Muscle of leg (tissue), 11 donors: Measurements from ENCODE around the gene SETX. TPM values are rescaled to one million over a fixed set of nuclear protein-coding genes. Genes with fewer than 3 reads are reported as not detected.

Experiments
- DNase-seq: peaks from one replicate; pipeline ENCODE4 v3.0.0; 2013
- H3K27ac ChIP-seq: one replicate; pipeline ENCODE4 v1.5.1; 2013; ENCODE audit warnings: mild to moderate bottlenecking, low read length, control low read depth
- H3K27me3 ChIP-seq: one replicate; pipeline ENCODE4 v1.6.1; 2013; ENCODE audit warnings: low read length; ENCODE audit not compliant: control insufficient read depth, insufficient read depth
- H3K36me3 ChIP-seq: one replicate; pipeline ENCODE4 v1.6.1; 2013; ENCODE audit warnings: low read length; ENCODE audit not compliant: control insufficient read depth, insufficient read depth
- H3K4me1 ChIP-seq: one replicate; pipeline ENCODE4 v1.6.1; 2013; ENCODE audit warnings: low read length; ENCODE audit not compliant: control insufficient read depth, insufficient read depth
- H3K4me3 ChIP-seq: one replicate; pipeline ENCODE4 v1.5.1; 2013; ENCODE audit warnings: low read length, control low read depth
- H3K9me3 ChIP-seq: replicated peaks from 2 replicates; pipeline ENCODE4 v1.6.1; 2013; ENCODE audit warnings: low read depth, low read length; ENCODE audit not compliant: control insufficient read depth
- WGBS: methylation state at CpG from one replicate; pipeline ENCODE4 v1.1.5; 2013; ENCODE audit warnings: missing lambda C conversion rate; ENCODE audit not compliant: insufficient coverage; 5-methylcytosine and 5-hydroxymethylcytosine counted together
- polyA plus RNA-seq, 8 donors: library from polyadenylated mRNA; unstranded; fragments of 120-200 nt; gene quantifications; one replicate each; pipeline versions ENCODE4 v1.2.1 to v1.2.3, GENCODE V29; 2013; ENCODE audit warnings: inconsistent platforms in 1 of 8, low replicate concordance in 1 of 8; ENCODE audit not compliant: insufficient read length in 8 of 8, insufficient read depth in 1 of 8
- total RNA-seq: library from RNA; stranded (reverse); fragments of 120-200 nt; gene quantifications from one replicate; pipeline ENCODE4 v1.2.4, GENCODE V29; 2013

SETX gene
- total and polyA plus RNA-seq, 9 donors = 24.4 to 37.5 (median 29.7) TPM

DNA sequence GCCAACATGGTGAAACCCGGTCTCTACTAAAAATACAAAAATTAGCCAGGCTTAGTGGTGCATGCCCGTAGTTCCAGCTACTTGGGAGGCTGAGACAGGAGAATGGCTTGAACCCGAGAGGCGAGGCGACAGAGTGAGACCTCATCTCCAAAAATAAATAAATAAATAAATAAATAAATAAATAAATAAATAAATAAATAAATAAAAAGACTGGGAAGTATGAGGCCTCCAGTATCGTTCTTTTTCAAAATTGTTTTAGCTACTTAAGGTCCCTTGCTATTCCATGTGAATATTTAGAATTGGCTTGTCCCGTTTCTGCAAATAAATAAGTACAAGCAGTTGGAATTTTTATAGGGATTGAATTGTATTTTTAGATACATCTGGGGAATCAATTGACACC, 3.0 kb upstream of the SETX start:
- Histone ChIP-seq H3K27me3 (no peaks in the 10 kb centered on the region), H3K4me3 (no peak overlapping the region), H3K4me1 (peaks cover 17% of the 10 kb centered on the region), H3K36me3 (peaks cover 11% of the 10 kb centered on the region), H3K27ac (no peak overlapping the region), H3K9me3 (no peaks in the 10 kb centered on the region)
- WGBS = no CpG with 5 or more reads among the region's 7 CpGs
- DNase-seq = no peak

DNA sequence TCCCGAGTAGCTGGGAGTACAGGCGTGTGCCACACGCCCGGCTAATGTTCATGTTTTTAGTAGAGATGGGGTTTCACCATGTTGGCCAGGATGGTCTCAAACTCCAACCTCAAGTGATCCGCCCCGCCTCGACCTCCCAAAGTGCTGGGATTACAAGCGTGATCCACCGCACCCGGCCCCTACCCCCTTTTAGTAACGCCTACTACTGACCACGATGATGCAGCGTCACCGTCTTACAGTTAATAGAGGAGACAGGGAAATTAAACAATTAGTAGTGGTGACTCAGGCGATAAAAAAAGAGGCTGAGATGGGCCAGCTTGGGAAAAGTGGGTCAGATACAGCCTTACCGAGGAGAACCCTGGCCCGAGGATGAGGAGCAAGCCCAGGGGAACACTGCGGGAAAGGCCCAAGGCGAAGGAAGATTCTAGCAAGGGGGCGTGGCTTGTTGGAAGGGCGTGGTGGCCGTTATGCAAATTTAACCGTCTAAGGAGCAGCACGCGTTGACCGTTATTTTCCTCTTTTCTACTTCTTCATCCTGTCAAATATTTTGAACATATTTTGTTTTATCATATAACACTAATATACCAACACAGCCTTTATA, 1.6 kb upstream of the SETX start:
- 97% methylated on average over 14 of the region's 26 CpGs for WGBS
- H3K27ac ChIP-seq = no peak overlapping the region
- H3K27me3 ChIP-seq = no peaks in the 10 kb centered on the region
- no peak overlapping the region for H3K4me3 ChIP-seq
- H3K9me3 ChIP-seq = no peaks in the 10 kb centered on the region
- peaks cover 24% of the 10 kb centered on the region for H3K36me3 ChIP-seq
- H3K4me1 ChIP-seq = peaks cover 19% of the 10 kb centered on the region
- DNase-seq = no peak

- H3K27ac ChIP-seq = no peak overlapping the region
- DNase-seq = no peak
- H3K27me3 ChIP-seq = no peaks in the 10 kb centered on the region
- no peaks in the 10 kb centered on the region for H3K9me3 ChIP-seq
- H3K4me3 ChIP-seq = no peak overlapping the region
- 86% methylated on average over 1 of the region's 3 CpGs for WGBS
- H3K36me3 ChIP-seq = peaks cover 50% of the 10 kb centered on the region
- peaks cover 19% of the 10 kb centered on the region for H3K4me1 ChIP-seq
These were observed 3.3 kb downstream of the SETX start for GRCh38 chr9:132351404-132352045.

DNA sequence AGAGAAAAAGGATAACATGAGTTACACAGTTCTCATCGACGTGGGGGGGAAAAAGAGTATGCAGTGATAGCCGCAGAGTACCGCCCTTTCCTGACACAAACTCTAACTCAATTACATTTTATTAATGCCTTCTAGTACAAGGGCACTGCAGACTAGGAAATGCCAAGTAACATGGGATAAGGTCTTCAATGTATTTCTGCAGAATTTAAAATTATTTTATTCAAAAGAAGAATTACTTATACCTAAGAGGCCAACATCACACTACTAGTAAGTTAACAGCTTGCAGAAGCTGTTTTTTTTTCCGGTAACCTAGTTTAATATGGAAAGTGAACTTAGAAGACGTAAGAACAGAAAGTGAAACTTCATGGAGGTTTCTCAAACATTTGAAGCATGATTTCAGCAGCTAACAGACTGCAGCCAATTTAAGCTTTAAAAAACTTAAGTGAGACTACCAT, 3.9 kb downstream of the SETX start:
- H3K4me3 ChIP-seq = no peak overlapping the region
- H3K27ac ChIP-seq = no peak overlapping the region
- no peak for DNase-seq
- no peaks in the 10 kb centered on the region for H3K9me3 ChIP-seq
- WGBS = no CpG with 5 or more reads among the region's 6 CpGs
- H3K36me3 ChIP-seq = peaks cover 52% of the 10 kb centered on the region
- no peaks in the 10 kb centered on the region for H3K27me3 ChIP-seq
- H3K4me1 ChIP-seq = peaks cover 19% of the 10 kb centered on the region

GRCh38 chr9:132348676-132349075, 6.1 kb downstream of the SETX start:
- Histone ChIP-seq H3K27ac (no peak overlapping the region), H3K27me3 (no peaks in the 10 kb centered on the region), H3K4me1 (peaks cover 10% of the 10 kb centered on the region), H3K4me3 (no peak overlapping the region), H3K9me3 (no peaks in the 10 kb centered on the region), H3K36me3 (peaks cover 71% of the 10 kb centered on the region)
- DNase-seq = peak; percentile 16
- WGBS = 80% methylated on average over 1 of the region's 5 CpGs

DNA sequence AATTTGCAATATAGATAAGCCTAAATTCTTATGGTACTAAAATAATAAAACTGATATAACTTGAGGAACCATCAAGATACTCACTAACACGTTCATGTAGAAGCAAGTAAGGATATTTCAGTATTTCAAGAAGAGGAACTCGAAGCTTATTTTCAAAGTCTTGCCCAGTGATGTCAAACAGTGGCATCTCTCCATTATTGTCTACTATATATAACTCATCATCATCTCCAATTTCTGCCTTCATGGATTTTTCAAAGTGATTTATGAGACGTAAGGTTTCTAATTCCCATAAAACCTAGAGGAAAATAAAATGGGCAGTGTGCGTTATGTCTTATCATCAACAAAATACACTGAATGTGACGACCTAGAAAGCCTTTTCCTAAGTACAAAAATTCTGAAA, 8.6 kb downstream of the SETX start:
- no peaks in the 10 kb centered on the region for H3K9me3 ChIP-seq
- no peaks in the 10 kb centered on the region for H3K4me1 ChIP-seq
- H3K36me3 ChIP-seq = peaks cover 63% of the 10 kb centered on the region
- WGBS = no CpG with 5 or more reads among the region's 5 CpGs
- no peak overlapping the region for H3K4me3 ChIP-seq
- no peak overlapping the region for H3K27ac ChIP-seq
- no peaks in the 10 kb centered on the region for H3K27me3 ChIP-seq
- no peak for DNase-seq

- Histone ChIP-seq H3K27me3 (no peaks in the 10 kb centered on the region), H3K36me3 (peaks cover 61% of the 10 kb centered on the region), H3K9me3 (no peaks in the 10 kb centered on the region), H3K4me3 (no peak overlapping the region), H3K4me1 (no peaks in the 10 kb centered on the region), H3K27ac (no peak overlapping the region)
- no peak for DNase-seq
- WGBS = 86% methylated on average over 4 of the region's 9 CpGs
These were observed 13.5 kb downstream of the SETX start for GRCh38 chr9:132341177-132341840.

GRCh38 chr9:132334364-132334763, 20.4 kb downstream of the SETX start:
- peaks cover 58% of the 10 kb centered on the region for H3K36me3 ChIP-seq
- WGBS = no CpG with 5 or more reads among the region's 3 CpGs
- no peaks in the 10 kb centered on the region for H3K27me3 ChIP-seq
- H3K27ac ChIP-seq = no peak overlapping the region
- H3K4me3 ChIP-seq = no peak overlapping the region
- no peaks in the 10 kb centered on the region for H3K9me3 ChIP-seq
- H3K4me1 ChIP-seq = no peaks in the 10 kb centered on the region
- no peak for DNase-seq

DNA sequence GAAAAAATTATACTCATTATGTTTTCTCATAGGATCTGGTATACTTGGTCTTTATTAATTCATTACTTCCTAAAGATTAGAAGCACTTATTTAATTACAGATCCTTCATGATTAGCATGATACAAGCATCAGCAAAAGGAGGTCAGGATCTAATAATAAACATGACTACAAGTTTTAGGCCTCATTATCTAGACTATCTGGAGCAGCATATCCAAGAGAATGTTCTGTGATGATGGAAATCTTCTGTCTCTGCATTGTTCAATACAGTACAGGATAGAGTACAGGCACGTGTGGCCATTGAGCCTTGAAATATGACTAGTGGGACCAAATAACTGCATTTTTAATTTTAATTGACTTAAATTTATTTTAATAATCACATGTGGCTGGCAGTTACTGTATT, 21.2 kb downstream of the SETX start:
- DNase-seq = no peak
- peaks cover 52% of the 10 kb centered on the region for H3K36me3 ChIP-seq
- H3K4me3 ChIP-seq = no peak overlapping the region
- H3K9me3 ChIP-seq = no peaks in the 10 kb centered on the region
- no peaks in the 10 kb centered on the region for H3K4me1 ChIP-seq
- no CpG with 5 or more reads among the region's 1 CpG for WGBS
- no peak overlapping the region for H3K27ac ChIP-seq
- H3K27me3 ChIP-seq = no peaks in the 10 kb centered on the region

DNA sequence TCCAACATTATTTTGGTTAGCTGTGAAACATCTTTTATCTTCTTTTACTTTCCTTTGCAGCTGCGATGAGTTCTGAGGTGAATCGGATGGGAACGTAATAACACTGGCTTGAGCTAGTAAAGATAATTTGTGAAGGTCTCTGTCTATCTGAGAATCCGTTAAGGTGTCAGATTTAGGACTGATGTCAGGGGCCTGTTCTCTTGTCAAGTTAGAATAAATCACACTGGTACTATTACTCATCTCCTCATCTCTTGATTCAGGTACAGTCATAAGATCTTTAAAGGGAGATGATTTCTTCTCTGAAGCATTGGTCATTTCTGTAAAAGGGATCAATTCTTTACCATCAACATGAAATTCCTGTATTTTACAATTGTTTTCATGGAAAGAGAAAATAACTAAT, 26.2 kb downstream of the SETX start:
- no peaks in the 10 kb centered on the region for H3K27me3 ChIP-seq
- no peak for DNase-seq
- peaks cover 54% of the 10 kb centered on the region for H3K36me3 ChIP-seq
- no peak overlapping the region for H3K4me3 ChIP-seq
- peaks cover 2% of the 10 kb centered on the region for H3K4me1 ChIP-seq
- WGBS = no CpG with 5 or more reads among the region's 4 CpGs
- no peak overlapping the region for H3K27ac ChIP-seq
- H3K9me3 ChIP-seq = peaks cover 3% of the 10 kb centered on the region
